Upper lobe of left lung (tissue), 6 donors: ENCODE data around the gene ARL13A. TPM values are rescaled to one million over a fixed set of nuclear protein-coding genes. Genes with fewer than 3 reads are reported as not detected.
"Not testable (repeated sequence)": the region's sequence is repeated elsewhere in the genome, so short reads cannot be mapped to it uniquely, and the experiment has no call there.

Source experiments
- ATAC-seq, 2 donors: fragments of 200-7000 bp; cut with Tn5 transposase; one replicate each; pipeline ENCODE4 v1.9.1; 2022; ENCODE audit warnings: mild to moderate bottlenecking in 2 of 2, moderate library complexity in 2 of 2; ENCODE audit not compliant: low FRiP score in 2 of 2
- DNase-seq, 2 donors: peaks; one replicate each; pipeline ENCODE4 v3.0.0-alpha.2; 2019 to 2020
- H3K27ac ChIP-seq, 4 donors: fragments of 200-600 bp; sonication (generic); one replicate each; pipeline ENCODE4 v1.5.1; 2016 to 2019
- H3K27me3 ChIP-seq, 4 donors: fragments of 200-600 bp; sonication (generic); one replicate each; pipeline ENCODE4 v1.5.1; 2017 to 2019
- H3K36me3 ChIP-seq, 4 donors: fragments of 200-600 bp; sonication (generic); one replicate each; pipeline ENCODE4 v1.5.1; 2016 to 2019
- H3K4me1 ChIP-seq, 4 donors: fragments of 200-600 bp; sonication (generic); one replicate each; pipeline ENCODE4 v1.5.1; 2018 to 2019
- H3K4me3 ChIP-seq, 4 donors: fragments of 200-600 bp; sonication (generic); one replicate each; pipeline ENCODE4 v1.5.1; 2017 to 2019; ENCODE audit warnings: mild to moderate bottlenecking in 2 of 4, moderate library complexity in 1 of 4
- H3K9me3 ChIP-seq, 4 donors: fragments of 200-600 bp; sonication (generic); one replicate each; pipeline ENCODE4 v1.5.1; 2018 to 2019
- CTCF ChIP-seq, 6 experiments: fragments of 450-650 bp in 4 of 6; fragments of 200-600 bp in 2 of 6; sonication (generic) in 2 of 6; IDR thresholded peaks; one replicate each; pipeline ENCODE4 v1.5.1; 2016 to 2019; ENCODE audit warnings: antibody characterized with exemption in 6 of 6
- EP300 ChIP-seq, 4 donors: sonication (generic); formaldehyde crosslinking; IDR thresholded peaks; one replicate each; pipeline ENCODE4 v1.5.1; 2017; ENCODE audit warnings: antibody characterized with exemption in 4 of 4, control low read depth in 2 of 4
- POLR2A ChIP-seq, 4 donors: fragments of 450-650 bp; IDR thresholded peaks; one replicate each; pipeline ENCODE4 v1.5.1; 2016 to 2017; ENCODE audit warnings: antibody characterized with exemption in 4 of 4, mild to moderate bottlenecking in 2 of 4
- POLR2AphosphoS5 ChIP-seq, 2 donors: sonication (generic); formaldehyde crosslinking; IDR thresholded peaks; one replicate each; pipeline ENCODE4 v1.5.1; 2017; ENCODE audit warnings: antibody characterized with exemption in 2 of 2
- WGBS, 2 donors: methylation state at CpG; one replicate each; pipeline ENCODE4 v1.1.5; 2017 to 2018; 5-methylcytosine and 5-hydroxymethylcytosine counted together
- total RNA-seq, 6 donors: library from RNA; depleted of rRNA in 4 of 6; stranded (reverse); fragments of >200 nt in 4 of 6; gene quantifications; one replicate each; pipeline versions ENCODE4 v1.1.0 to v1.2.1, GENCODE V29; 2016 to 2021
- donor health status: DM: no; HTN: no; CAD: no; lungs with moderate emphysema.
- donor health status: DM: no; HTN: yes; CAD: no; lungs with severe emphysema.

Gene ARL13A
- total RNA-seq, 6 donors from 2014 or later = not detected

- H3K4me3 ChIP-seq = no peak overlapping the region
- DNase-seq (no peak), ATAC-seq (no peak)
- no peaks in the 10 kb centered on the region for H3K27me3 ChIP-seq
- H3K4me1 ChIP-seq = no peaks in the 10 kb centered on the region
- no peaks in the 10 kb centered on the region for H3K36me3 ChIP-seq
- no peaks in the 10 kb centered on the region for H3K9me3 ChIP-seq
- H3K27ac ChIP-seq = no peak overlapping the region
- no peak for TF ChIP-seq CTCF (IDR thresholded peaks at IDR 0.05)
- no peak for TF ChIP-seq POLR2AphosphoS5 (IDR thresholded peaks at IDR 0.05)
- TF ChIP-seq POLR2A (IDR thresholded peaks at IDR 0.05) = no peak
- TF ChIP-seq EP300 (IDR thresholded peaks at IDR 0.05) = no peak
Observed at GRCh38 chrX:100984818-100985217, 15.3 kb downstream of the ARL13A start.

GRCh38 chrX:100990139-100990538 is 20.6 kb downstream of the ARL13A start:
- ATAC-seq = no peak
- H3K27ac ChIP-seq = no peak overlapping the region
- H3K9me3 ChIP-seq = no peaks in the 10 kb centered on the region

GRCh38 chrX:100994352-100995281 is 25.1 kb downstream of the ARL13A start:
- Histone ChIP-seq H3K27ac (no peak overlapping the region), H3K4me3 (no peak overlapping the region), H3K36me3 (no peaks in the 10 kb centered on the region), H3K27me3 (no peaks in the 10 kb centered on the region), H3K4me1 (peaks cover 0 to 5% (median 0%) of the 10 kb centered on the region in 4 donors), H3K9me3 (no peaks in the 10 kb centered on the region)
- DNase-seq (peak in 1 of 2 donors; percentile 39), ATAC-seq (peak in 1 of 2 donors; percentile 75)
- 64 to 89% methylated on average over 5 of the region's 5 CpGs for WGBS, 2 donors
- peak in 1 of 4 donors; percentile 51 for TF ChIP-seq EP300 (IDR thresholded peaks at IDR 0.05)
- TF ChIP-seq POLR2AphosphoS5 (IDR thresholded peaks at IDR 0.05) = no peak

More at GRCh38 chrX:100990139-100990538, 20.6 kb downstream of the ARL13A start:
- peaks cover 0 to 5% (median 0%) of the 10 kb centered on the region in 4 donors for H3K4me1 ChIP-seq
- WGBS, 2 donors = 74 to 85% methylated on average over 2 of the region's 2 CpGs
- DNase-seq = no peak
- no peaks in the 10 kb centered on the region for H3K27me3 ChIP-seq
- TF ChIP-seq POLR2AphosphoS5 (IDR thresholded peaks at IDR 0.05) = no peak
- TF ChIP-seq CTCF (IDR thresholded peaks at IDR 0.05) = no peak
- no peak for TF ChIP-seq POLR2A (IDR thresholded peaks at IDR 0.05)
- no peak for TF ChIP-seq EP300 (IDR thresholded peaks at IDR 0.05)
- no peak overlapping the region for H3K4me3 ChIP-seq
- no peaks in the 10 kb centered on the region for H3K36me3 ChIP-seq

GRCh38 chrX:100995469-100995868 is 26.0 kb downstream of the ARL13A start:
- TF ChIP-seq POLR2A (IDR thresholded peaks at IDR 0.05) (no peak), CTCF (IDR thresholded peaks at IDR 0.05) (no peak)
- Histone ChIP-seq H3K27me3 (no peaks in the 10 kb centered on the region), H3K4me3 (no peak overlapping the region), H3K9me3 (no peaks in the 10 kb centered on the region), H3K36me3 (no peaks in the 10 kb centered on the region), H3K4me1 (peaks cover 0 to 5% (median 0%) of the 10 kb centered on the region in 4 donors), H3K27ac (no peak overlapping the region)
- WGBS, 2 donors = 83% methylated on average over 1 to 5 of the region's 5 CpGs
- DNase-seq (no peak), ATAC-seq (no peak)

GRCh38 chrX:100999451-100999850 is 29.9 kb downstream of the ARL13A start:
- Histone ChIP-seq H3K9me3 (no peaks in the 10 kb centered on the region), H3K27me3 (no peaks in the 10 kb centered on the region), H3K4me3 (no peak overlapping the region), H3K27ac (no peak overlapping the region), H3K36me3 (no peaks in the 10 kb centered on the region), H3K4me1 (no peaks in the 10 kb centered on the region)
- TF ChIP-seq EP300 (IDR thresholded peaks at IDR 0.05) = no peak
- DNase-seq (no peak), ATAC-seq (no peak)
- WGBS, 2 donors = 90% methylated on average over 2 of the region's 2 CpGs; no CpG with 5 or more reads in 1 of the 2 donors

GRCh38 chrX:101009090-101009489 is 39.6 kb downstream of the ARL13A start:
- no peaks in the 10 kb centered on the region for H3K9me3 ChIP-seq
- H3K4me3 ChIP-seq = no peak overlapping the region
- H3K36me3 ChIP-seq = peaks cover 0 to 32% (median 4%) of the 10 kb centered on the region in 4 donors
- TF ChIP-seq POLR2A (IDR thresholded peaks at IDR 0.05) = no peak
- no peak for TF ChIP-seq EP300 (IDR thresholded peaks at IDR 0.05)
- no peak for TF ChIP-seq POLR2AphosphoS5 (IDR thresholded peaks at IDR 0.05)
- TF ChIP-seq CTCF (IDR thresholded peaks at IDR 0.05) = no peak
- no peaks in the 10 kb centered on the region for H3K4me1 ChIP-seq
- no peaks in the 10 kb centered on the region for H3K27me3 ChIP-seq
- ATAC-seq (no peak), DNase-seq (no peak)
- no peak overlapping the region for H3K27ac ChIP-seq

GRCh38 chrX:101012031-101012430 is 42.5 kb downstream of the ARL13A start:
- not testable (repeated sequence) for ATAC-seq, H3K4me1 ChIP-seq, DNase-seq, H3K4me3 ChIP-seq, H3K9me3 ChIP-seq, H3K27me3 ChIP-seq, H3K27ac ChIP-seq
- 100% methylated on average over 1 of the region's 1 CpG for WGBS, 2 donors
- H3K36me3 ChIP-seq = peaks cover 0 to 51% (median 7%) of the 10 kb centered on the region in 4 donors
